Kidney glomerular epithelial cell (primary cell): ENCODE data around the gene MFSD12.
"Not testable (repeated sequence)": the region's sequence is repeated elsewhere in the genome, so short reads cannot be mapped to it uniquely, and the experiment has no call there.

ENCODE experiments used
- DNase-seq: peaks from one replicate; lab custom pipeline; 2025; lab: John Stamatoyannopoulos, UW

Gene MFSD12

GRCh38 chr19:3536429-3537100 is 20.8 kb downstream of the MFSD12 start:
- DNase-seq, result no peak

GRCh38 chr19:3535981-3536380 is 21.4 kb downstream of the MFSD12 start:
- DNase-seq, result no peak

GRCh38 chr19:3535563-3535965 is 21.8 kb downstream of the MFSD12 start:
- no peak for DNase-seq

GRCh38 chr19:3535235-3535535 is 22.2 kb downstream of the MFSD12 start:
- DNase-seq, result no peak

- DNase-seq, result no peak
Observed at GRCh38 chr19:3534375-3535234, 22.8 kb downstream of the MFSD12 start.

- no peak for DNase-seq
Observed at GRCh38 chr19:3533563-3534216, 23.7 kb downstream of the MFSD12 start.

- no peak for DNase-seq
Observed at GRCh38 chr19:3533033-3533432, 24.4 kb downstream of the MFSD12 start.

- no peak for DNase-seq
Observed at GRCh38 chr19:3532154-3532786, 25.1 kb downstream of the MFSD12 start.

- no peak for DNase-seq
Observed at GRCh38 chr19:3531716-3532115, 25.7 kb downstream of the MFSD12 start.

GRCh38 chr19:3530389-3530788 is 27.0 kb downstream of the MFSD12 start:
- no peak for DNase-seq

- not testable (repeated sequence) for DNase-seq
Observed at GRCh38 chr19:3529299-3529698, 28.1 kb downstream of the MFSD12 start.

GRCh38 chr19:3528539-3529211 is 28.7 kb downstream of the MFSD12 start:
- DNase-seq, result no peak

GRCh38 chr19:3528080-3528479 is 29.3 kb downstream of the MFSD12 start:
- DNase-seq, result no peak

GRCh38 chr19:3527238-3527910 is 30.0 kb downstream of the MFSD12 start:
- DNase-seq, result no peak

- DNase-seq, result no peak
Observed at GRCh38 chr19:3526507-3527237, 30.7 kb downstream of the MFSD12 start.

- no peak for DNase-seq
Observed at GRCh38 chr19:3524904-3525451, 32.4 kb downstream of the MFSD12 start.

GRCh38 chr19:3524078-3524842 is 33.1 kb downstream of the MFSD12 start:
- DNase-seq, result no peak

GRCh38 chr19:3523361-3524077 is 33.9 kb downstream of the MFSD12 start:
- DNase-seq, result no peak
